HS-27A (cell line): Measurements from ENCODE around the gene CP.

Experiments
- DNase-seq: peaks from one replicate; pipeline ENCODE4 v3.0.0-alpha.2; 2012; ENCODE audit warnings: low read depth, missing footprints

The CP gene

GRCh38 chr3:149186219-149186618 is 35.4 kb downstream of the CP start:
- no peak for DNase-seq

DNA sequence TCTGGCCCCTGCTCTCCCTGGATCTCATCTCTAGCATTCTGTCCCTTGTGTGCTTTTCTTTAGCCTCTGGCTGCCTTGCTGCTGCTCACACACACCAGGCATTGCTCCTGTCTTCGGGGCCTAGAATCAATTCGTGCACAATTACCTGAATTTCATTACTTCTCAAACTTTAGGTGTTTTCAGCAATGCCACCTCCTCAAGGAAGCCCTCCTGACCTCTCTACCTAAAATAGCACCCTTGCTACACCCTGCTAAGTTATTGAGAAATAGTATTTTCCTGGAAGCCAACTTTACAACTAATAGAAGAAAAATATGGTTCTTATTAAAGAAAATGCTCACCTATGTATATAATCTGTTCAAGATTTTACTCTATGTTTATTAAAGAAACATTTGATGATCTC is 40.4 kb downstream of the CP start:
- DNase-seq = no peak

GRCh38 chr3:149180057-149180573 is 41.5 kb downstream of the CP start:
- peak; percentile 99 for DNase-seq

DNA sequence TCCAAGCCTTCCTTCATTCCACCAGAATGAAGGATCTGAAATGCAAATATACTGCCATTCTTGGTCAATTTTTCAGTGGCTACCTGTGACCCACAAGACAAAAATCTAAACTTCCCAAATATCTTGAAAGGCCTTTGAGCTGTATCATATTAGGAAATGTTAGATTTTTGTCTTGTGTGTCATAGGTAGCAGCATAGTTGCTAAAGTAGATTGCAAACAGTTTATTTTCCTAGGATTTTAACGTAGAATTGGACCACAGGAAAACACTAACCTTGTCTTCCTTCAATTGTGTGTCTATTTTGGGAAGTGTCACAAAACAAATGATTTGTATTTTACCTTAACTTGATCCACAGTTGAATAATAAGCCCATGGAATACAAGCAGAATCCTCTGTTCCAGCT is 42.4 kb downstream of the CP start:
- peak; percentile 82 for DNase-seq

- no peak for DNase-seq
Measured at GRCh38 chr3:149177122-149177521, 44.5 kb downstream of the CP start.

GRCh38 chr3:149174901-149175300 is 46.7 kb downstream of the CP start:
- no peak for DNase-seq

- no peak for DNase-seq
Measured at GRCh38 chr3:149170672-149171071, 51.0 kb downstream of the CP start.

- DNase-seq = no peak
Measured at GRCh38 chr3:149167898-149168297, 53.7 kb downstream of the CP start.

DNA sequence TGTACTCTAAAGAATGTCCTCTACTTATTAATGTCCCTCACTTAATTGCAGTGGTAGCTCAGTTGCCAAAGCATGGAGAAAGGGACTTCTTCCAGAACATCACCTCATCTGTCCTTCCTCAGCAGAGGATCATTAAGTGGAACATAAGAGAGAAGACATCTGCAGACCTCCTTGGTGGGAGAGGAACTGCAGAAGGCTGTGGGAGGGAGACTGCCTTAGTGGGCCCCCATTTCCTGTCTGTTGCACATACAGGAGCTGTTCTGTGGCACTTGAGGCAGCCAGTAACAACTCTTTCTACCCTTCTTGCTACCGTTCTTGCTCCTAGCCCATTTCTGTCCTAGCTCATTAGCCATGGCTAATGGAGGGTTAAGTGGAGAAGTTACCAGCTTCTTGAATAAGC is 58.6 kb downstream of the CP start:
- no peak for DNase-seq

DNA sequence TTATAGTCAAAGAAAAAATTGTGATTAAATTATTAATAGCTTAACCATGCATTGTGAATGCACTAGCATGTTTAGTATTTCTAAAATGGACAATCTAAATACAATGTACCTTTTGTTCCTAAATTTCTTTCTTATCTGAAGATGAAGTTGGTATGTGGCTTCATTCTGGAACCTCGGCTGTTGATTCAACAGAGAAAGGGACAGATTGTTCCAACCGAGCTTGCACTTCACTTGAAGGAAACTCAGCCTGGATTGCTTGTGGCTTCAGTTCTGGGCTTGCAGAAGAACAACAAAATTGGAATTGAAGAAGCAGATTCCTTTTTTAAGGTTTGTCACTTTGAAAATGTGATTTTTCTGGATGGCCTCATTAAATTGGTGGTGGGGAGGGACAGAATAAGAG is 59.6 kb downstream of the CP start:
- no peak for DNase-seq

DNA sequence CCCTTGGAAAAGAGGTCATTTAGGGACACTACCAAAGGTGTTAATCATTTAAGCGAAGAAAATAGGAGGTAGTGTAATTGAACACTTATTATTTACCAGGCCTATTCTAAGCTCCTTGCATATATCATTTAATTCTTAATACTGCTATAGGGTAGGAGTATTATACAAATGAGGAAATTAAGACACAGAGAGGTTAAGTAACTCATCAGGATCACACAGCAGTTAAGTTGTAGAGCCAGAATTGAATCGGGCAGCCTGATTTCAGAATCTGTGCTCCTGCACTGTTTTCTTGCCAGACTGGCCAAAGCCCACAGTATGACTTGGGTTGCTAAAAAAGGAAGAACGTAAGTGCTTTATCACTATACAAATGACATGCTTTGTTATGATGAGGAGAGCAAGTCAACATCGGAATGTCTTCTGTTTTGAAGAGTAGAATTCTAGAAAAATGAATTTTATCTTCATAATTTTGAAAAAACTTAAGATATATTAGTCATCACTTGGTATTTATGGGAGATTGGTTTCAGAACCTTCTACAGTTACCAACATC is 60.8 kb downstream of the CP start:
- DNase-seq = no peak

- DNase-seq = no peak
Measured at GRCh38 chr3:149153402-149153801, 68.2 kb downstream of the CP start.

GRCh38 chr3:149152420-149152819 is 69.2 kb downstream of the CP start:
- no peak for DNase-seq

DNA sequence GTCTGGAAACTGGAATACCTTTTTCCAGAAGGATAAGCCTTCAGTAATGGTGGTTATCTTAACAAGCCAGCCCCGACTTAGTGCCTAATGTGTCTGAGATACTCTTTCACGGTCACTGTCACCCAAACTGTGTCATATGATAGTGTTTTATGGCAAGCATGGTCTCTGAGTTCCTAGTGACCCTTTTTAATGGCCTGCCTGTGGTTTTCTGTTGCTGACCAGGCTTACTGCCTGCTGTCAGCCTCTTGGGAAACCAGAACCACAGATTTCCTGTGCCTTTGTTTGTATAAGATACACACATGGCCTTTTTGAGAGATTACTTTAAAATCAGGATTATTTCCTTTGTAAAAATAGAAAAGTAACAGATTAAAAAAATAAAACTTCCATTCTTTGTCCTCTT is 69.8 kb downstream of the CP start:
- no peak for DNase-seq

DNA sequence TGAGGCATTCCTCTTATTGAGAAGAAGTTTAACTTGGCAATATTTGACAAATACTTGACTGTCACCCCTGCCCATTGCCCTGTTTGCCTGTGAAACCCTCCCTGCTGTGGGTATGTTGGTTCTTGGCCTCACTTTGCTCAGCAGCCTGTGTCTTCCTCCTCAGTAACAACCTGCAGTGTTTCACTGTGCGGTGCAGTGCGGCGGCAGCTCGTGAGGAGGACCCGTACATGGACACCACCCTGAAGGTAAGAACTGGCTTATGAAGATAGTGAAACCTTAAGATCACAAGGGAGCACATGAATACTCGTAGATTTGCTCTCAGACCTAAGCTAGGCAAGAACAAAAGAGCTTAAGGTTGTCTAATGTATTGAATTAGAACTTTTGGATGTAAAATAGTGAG is 71.2 kb downstream of the CP start:
- DNase-seq = no peak

DNA sequence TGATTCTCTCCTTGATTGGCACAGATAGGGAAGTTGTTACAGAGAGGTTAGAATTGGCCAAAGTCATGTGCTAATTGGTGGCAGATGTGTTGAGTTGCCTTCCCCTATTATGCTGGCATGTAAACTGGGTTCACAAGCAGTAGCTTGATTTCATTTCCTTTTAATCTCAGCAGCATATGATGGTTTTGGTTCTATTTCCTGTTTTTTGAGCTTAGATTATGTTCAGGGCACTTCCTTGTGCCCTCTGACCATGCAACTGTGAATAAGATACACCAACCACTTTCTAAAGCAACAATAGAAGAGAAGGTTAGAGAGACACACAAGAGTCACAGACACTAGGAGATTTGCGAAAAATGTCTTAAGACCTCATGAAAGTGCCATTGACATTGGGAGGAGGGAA is 75.7 kb downstream of the CP start:
- no peak for DNase-seq

GRCh38 chr3:149145356-149145755 is 76.3 kb downstream of the CP start:
- DNase-seq = no peak

DNA sequence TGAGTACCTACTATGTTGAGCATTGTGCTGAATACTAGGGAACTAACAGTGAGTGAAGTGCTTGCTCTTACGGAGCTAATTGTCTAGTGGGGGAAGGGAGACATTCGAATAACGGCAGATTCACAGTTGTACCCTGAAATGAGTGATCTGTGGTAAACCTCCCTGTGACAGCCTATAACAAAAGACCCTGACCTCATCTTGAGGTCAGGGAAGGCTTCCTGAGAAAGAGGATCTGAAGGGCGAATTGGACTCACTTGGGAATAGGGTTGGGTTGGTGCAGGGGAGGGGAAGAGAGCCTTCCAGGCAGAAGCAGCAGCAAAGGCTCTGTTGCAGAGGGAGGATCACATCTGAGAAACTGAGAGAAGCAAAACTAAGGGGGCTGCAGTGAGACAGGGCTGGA is 78.9 kb downstream of the CP start:
- DNase-seq = no peak

DNA sequence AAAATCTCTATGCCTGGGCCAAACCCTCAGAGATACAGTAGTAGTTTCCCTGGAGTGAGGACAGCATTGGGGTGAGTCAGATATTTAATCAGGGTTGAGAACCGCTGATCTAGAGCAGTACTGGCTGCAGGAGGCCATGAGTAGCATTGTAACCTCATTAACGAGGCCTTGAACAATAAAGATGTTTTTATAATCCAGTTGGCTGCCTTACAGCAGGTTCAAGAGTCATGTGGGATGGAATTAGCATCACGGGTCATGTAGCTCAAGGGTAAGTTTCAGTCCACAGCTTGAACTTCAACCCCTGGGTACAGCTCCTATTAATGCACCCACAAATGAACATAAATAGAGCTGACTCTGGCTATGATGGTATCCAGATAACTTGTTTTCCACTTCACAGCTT is 87.1 kb downstream of the CP start:
- DNase-seq = no peak

DNA sequence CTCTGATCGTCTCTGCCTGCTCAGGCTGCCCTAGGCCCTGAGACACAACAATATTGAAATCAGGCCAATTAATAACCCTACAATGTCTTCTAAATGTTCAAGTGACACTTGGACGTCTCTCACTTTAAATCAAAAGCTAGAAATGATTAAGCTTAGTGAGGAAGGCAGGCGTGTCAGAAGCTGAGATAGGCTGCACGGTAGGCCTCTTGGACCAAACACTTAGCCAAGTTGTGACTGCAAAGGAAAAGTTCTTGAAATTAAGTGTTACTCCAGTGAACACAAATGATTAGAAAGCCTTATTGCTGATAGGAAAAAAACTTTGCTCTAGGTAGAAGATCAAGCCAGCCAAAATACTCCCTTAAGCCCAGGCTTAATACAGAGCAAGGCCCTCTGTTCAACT is 90.0 kb downstream of the CP start:
- no peak for DNase-seq

GRCh38 chr3:149129326-149130205 is 92.1 kb downstream of the CP start, which contains the start of gene HPS3:
Gene HPS3, plus strand, starts transcription at chr3:149129638. Its CDS starts 86 bp downstream, at chr3:149129724.
- peak; percentile 64 for DNase-seq

GRCh38 chr3:149128821-149129220 is 92.8 kb downstream of the CP start:
- no peak for DNase-seq

DNA sequence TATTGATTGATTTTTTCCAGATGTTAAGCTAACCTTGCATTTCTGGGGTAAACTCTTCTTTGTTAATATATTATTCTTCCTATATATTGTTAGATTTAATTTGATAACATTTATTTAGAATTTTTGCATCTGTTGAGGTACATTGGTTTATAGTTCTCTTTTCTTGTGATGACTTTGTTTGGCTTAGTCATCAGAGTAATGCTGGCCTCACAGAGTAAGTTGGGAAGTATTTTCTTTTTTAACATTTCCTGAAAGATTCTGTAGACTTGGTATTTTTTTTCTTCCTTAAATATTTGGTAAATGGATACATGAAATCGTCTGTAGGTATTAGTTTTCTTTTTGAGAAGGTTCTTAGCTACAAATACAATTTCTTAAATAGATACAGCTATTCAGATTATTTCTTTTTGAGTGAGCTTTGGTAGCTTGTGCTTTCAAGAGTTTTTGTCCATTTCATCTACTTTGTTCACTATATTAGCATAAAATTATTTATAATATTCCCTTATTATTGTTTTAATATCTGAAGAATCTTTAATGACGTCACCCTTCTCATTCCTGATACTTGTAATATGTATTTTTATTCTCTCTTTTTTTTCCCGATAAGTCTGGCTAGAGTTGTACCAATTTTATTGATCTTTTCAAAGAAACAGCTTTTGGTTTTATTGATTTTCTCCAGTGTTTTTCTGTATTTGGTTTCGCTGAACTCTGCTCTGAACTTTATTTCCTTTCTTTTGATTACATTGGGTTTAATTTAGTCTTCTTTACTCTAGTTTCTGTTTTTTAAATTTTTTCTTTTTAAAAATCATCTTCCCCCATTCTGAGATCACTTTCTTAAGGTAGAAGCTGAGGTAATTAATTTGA is 98.7 kb downstream of the CP start:
- no peak for DNase-seq
